Measurements from ENCODE around the gene LSAMP.

GRCh38 chr3:116393199-116393598 is 52.1 kb downstream of the LSAMP start:
- TF ChIP-seq CTCF (IDR thresholded peaks at IDR 0.05; ENCODE audit: borderline replicate concordance, extremely low read depth, low read length, poor library complexity, severe bottlenecking) (no peak), EZH2 (IDR thresholded peaks at IDR 0.05; ENCODE audit: borderline replicate concordance, low read depth, low read length, severe bottlenecking) (no peak)

Measured in DND-41 (cell line).